Endodermal cell (in vitro differentiated cells): ENCODE measurements around the gene C20orf96. TPM values are rescaled to one million over a fixed set of nuclear protein-coding genes. Genes with fewer than 3 reads are reported as not detected.

ENCODE experiments used
- DNase-seq: peaks from one replicate; pipeline ENCODE4 v3.0.0-alpha.2; 2017
- H3K27ac ChIP-seq: 2 replicates; pipeline ENCODE4 v1.5.1; 2013; ENCODE audit warnings: mild to moderate bottlenecking, low read depth, low read length, moderate library complexity
- H3K27me3 ChIP-seq: 2 replicates; pipeline ENCODE4 v1.6.1; 2013; ENCODE audit warnings: mild to moderate bottlenecking, low read length, moderate library complexity; ENCODE audit not compliant: insufficient read depth, control insufficient read depth, poor library complexity, severe bottlenecking
- H3K36me3 ChIP-seq: 2 replicates; pipeline ENCODE4 v1.7.0; 2013; ENCODE audit warnings: mild to moderate bottlenecking, low read length, moderate library complexity; ENCODE audit not compliant: control insufficient read depth, insufficient read depth
- H3K4me1 ChIP-seq: one replicate; pipeline ENCODE4 v1.7.0; 2013; ENCODE audit warnings: low read length; ENCODE audit not compliant: control insufficient read depth, insufficient read depth
- H3K4me3 ChIP-seq: 2 replicates; pipeline ENCODE4 v1.5.1; 2013; ENCODE audit warnings: mild to moderate bottlenecking, low read length, moderate library complexity
- H3K9ac ChIP-seq: 2 replicates; pipeline ENCODE4 v1.6.1; 2013; ENCODE audit warnings: mild to moderate bottlenecking, low read length, moderate library complexity; ENCODE audit not compliant: poor library complexity, severe bottlenecking; ENCODE audit errors: extremely low read depth
- H3K9me3 ChIP-seq: 2 replicates; pipeline ENCODE4 v1.6.1; 2013; ENCODE audit warnings: mild to moderate bottlenecking, low read length, moderate library complexity; ENCODE audit not compliant: control insufficient read depth
- H3K27ac Mint-ChIP-seq: 2 replicates; pipeline ENCODE4 v1.8.0; 2020; ENCODE audit warnings: mixed read lengths
- H3K27me3 Mint-ChIP-seq: 2 replicates; pipeline ENCODE4 v1.8.0; 2021; ENCODE audit warnings: mild to moderate bottlenecking, mixed read lengths; ENCODE audit not compliant: insufficient read depth
- H3K36me3 Mint-ChIP-seq: 2 replicates; pipeline ENCODE4 v1.8.0; 2020; ENCODE audit warnings: low read depth, mixed read lengths
- H3K4me1 Mint-ChIP-seq: 2 replicates; pipeline ENCODE4 v1.8.0; 2020; ENCODE audit warnings: mixed read lengths
- H3K4me3 Mint-ChIP-seq: 2 replicates; pipeline ENCODE4 v1.8.0; 2020; ENCODE audit warnings: mild to moderate bottlenecking, moderate library complexity, mixed read lengths
- H3K9me3 Mint-ChIP-seq: 2 replicates; pipeline ENCODE4 v1.8.0; 2020; ENCODE audit warnings: mild to moderate bottlenecking, mixed read lengths
- WGBS, 2 experiments: methylation state at CpG; one replicate each; pipeline versions ENCODE4 v1.1.5 to v1.1.7; 2013; ENCODE audit warnings: missing lambda C conversion rate in 2 of 2, mixed read lengths in 1 of 2; ENCODE audit not compliant: insufficient coverage in 1 of 2, insufficient read length in 1 of 2; 5-methylcytosine and 5-hydroxymethylcytosine counted together
- total RNA-seq, 2 donors: library from RNA; stranded (reverse); fragmentation: NEBNext Ultra II Directional in 1 of 2; extraction: Animal tissue kit (Norgen Biotek cat#: 25700) in 1 of 2; gene quantifications; 2 replicates in 1 of 2; 3 replicates in 1 of 2; pipeline ENCODE4 v1.2.1, GENCODE V29; 2021
- TF ChIP-seq, protein P1 (sequence below): fragments of 200-600 bp; sonication (generic); conservative IDR thresholded peaks from 2 replicates; pipeline ENCODE4 v1.5.0; 2021; ENCODE audit warnings: antibody characterized with exemption, mild to moderate bottlenecking

Gene C20orf96
- total RNA-seq, 2 donors from 2014 or later = 21.8 to 29.4 TPM

DNA sequence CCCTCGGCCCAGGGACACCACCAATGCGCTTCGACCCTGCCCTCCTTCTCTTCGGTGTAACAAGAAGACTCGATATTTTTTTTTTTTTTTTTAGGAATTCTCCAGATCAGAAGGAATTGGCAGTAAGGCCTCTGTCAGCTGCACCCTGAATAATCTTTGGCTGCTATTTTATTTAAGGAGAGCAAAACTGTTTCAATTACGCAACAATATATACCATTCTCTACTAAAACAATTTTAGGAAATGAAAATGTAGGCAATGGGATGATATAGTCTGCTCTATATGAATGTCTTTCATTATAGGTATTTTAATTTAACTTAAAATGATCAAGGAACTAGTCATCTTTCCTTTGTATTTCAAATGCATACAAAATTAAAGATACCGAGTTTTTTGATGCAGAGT is 20.1 kb upstream of the C20orf96 start:
- Histone ChIP-seq H3K36me3 (no peaks in the 10 kb centered on the region), H3K9me3 (no peaks in the 10 kb centered on the region), H3K4me1 (no peaks in the 10 kb centered on the region), H3K9ac (no peak overlapping the region), H3K27ac (peak overlapping the region; percentile 36), H3K27me3 (no peaks in the 10 kb centered on the region), H3K4me3 (peak overlapping the region; percentile 86)
- peaks cover 11% of the 10 kb centered on the region for H3K4me1 Mint-ChIP-seq
- DNase-seq = no peak
- no peaks in the 10 kb centered on the region for H3K9me3 Mint-ChIP-seq
- TF ChIP-seq, protein P1, sequence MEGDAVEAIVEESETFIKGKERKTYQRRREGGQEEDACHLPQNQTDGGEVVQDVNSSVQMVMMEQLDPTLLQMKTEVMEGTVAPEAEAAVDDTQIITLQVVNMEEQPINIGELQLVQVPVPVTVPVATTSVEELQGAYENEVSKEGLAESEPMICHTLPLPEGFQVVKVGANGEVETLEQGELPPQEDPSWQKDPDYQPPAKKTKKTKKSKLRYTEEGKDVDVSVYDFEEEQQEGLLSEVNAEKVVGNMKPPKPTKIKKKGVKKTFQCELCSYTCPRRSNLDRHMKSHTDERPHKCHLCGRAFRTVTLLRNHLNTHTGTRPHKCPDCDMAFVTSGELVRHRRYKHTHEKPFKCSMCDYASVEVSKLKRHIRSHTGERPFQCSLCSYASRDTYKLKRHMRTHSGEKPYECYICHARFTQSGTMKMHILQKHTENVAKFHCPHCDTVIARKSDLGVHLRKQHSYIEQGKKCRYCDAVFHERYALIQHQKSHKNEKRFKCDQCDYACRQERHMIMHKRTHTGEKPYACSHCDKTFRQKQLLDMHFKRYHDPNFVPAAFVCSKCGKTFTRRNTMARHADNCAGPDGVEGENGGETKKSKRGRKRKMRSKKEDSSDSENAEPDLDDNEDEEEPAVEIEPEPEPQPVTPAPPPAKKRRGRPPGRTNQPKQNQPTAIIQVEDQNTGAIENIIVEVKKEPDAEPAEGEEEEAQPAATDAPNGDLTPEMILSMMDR = no peak
- H3K36me3 Mint-ChIP-seq = no peaks in the 10 kb centered on the region
- WGBS, 2 experiments = 0 to 7% methylated on average over 5 to 6 of the region's 7 CpGs
- peak overlapping the region; percentile 92 for H3K27ac Mint-ChIP-seq
- H3K4me3 Mint-ChIP-seq = peak overlapping the region; percentile 66
- peaks cover 2% of the 10 kb centered on the region for H3K27me3 Mint-ChIP-seq

DNA sequence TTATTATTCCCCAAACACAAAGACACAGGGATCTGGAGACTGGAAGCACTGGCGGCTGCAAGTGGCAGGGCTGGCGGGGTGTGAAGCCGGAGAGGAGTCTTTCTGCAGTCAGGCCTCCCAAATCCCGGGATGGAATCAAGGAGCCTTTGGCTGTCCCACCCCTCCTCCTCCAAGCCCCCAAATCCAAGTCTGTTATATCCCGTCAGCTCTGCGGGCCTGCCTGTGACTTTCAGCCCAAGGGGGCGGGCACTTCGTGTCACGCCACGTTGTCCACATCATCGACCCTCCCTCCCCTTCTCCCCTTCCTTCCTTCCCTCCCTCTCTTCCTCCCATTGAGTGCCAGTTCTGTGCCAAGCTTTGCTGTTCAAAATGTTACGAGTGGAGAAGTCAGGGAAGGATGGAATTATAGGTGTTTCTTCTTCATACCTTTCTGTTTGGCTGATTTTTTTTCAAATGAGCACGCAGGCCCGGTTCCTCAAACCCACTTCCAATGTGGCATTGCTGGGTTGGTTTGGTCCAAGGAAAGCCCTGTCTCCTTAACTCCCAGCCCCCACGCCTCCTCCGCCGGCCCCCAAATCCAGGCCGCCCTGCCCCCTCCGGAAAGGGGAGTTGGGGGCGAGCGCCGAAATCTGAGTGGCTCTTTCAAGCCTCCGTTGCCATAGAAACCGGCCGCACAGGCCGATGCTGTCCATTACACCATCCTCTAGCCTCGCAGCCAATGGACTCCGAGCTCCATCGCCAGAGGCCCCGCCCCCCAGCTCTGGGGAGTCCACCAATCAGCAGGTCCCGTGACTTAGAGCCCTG is 19.5 kb upstream of the C20orf96 start:
- H3K4me1 ChIP-seq = no peaks in the 10 kb centered on the region
- Mint-ChIP-seq H3K4me3 (peak overlapping the region; percentile 66), H3K9me3 (no peaks in the 10 kb centered on the region), H3K4me1 (peaks cover 11% of the 10 kb centered on the region), H3K27me3 (peaks cover 5% of the 10 kb centered on the region), H3K36me3 (no peaks in the 10 kb centered on the region), H3K27ac (peak overlapping the region; percentile 92)
- H3K9ac ChIP-seq = peak overlapping the region; percentile 96
- 3 to 6% methylated on average over 13 to 30 of the region's 31 CpGs for WGBS, 2 experiments
- peak overlapping the region; percentile 100 for H3K27ac ChIP-seq
- H3K27me3 ChIP-seq = no peaks in the 10 kb centered on the region
- peak; percentile 100 for DNase-seq
- H3K9me3 ChIP-seq = no peaks in the 10 kb centered on the region
- H3K36me3 ChIP-seq = no peaks in the 10 kb centered on the region
- H3K4me3 ChIP-seq = peak overlapping the region; percentile 86
- TF ChIP-seq, protein P1 = no peak

DNA sequence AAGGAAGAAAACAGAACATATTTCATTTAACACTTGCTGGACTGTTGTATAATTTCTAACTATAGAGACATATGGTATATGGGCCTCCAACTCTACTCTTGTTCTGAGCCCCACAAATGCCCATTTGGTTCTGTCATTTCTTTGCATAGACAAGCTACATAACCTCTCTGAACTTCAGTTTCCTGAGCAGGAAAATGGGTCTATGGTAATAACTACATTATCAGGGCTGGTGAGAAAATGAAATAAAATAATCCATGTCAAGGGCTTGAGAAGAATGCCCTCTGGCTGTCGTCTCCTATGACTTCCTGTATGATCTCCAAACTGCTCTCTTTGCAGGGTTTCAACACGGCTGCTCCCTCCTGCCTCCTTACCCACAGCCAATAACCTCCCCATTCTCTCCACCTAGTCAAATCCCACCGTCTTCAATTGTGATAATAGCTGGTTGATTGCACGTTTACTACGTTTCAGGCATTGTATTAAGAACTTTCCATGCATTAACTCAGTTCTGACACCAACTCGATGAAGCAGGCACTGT is 18.8 kb upstream of the C20orf96 start:
- peak overlapping the region; percentile 100 for H3K27ac ChIP-seq
- TF ChIP-seq, protein P1 = no peak
- Mint-ChIP-seq H3K4me3 (peak overlapping the region; percentile 66), H3K36me3 (peaks cover 1% of the 10 kb centered on the region), H3K27me3 (peaks cover 7% of the 10 kb centered on the region), H3K9me3 (no peaks in the 10 kb centered on the region), H3K4me1 (peaks cover 11% of the 10 kb centered on the region), H3K27ac (peak overlapping the region; percentile 92)
- H3K27me3 ChIP-seq = no peaks in the 10 kb centered on the region
- no peaks in the 10 kb centered on the region for H3K9me3 ChIP-seq
- 0 to 6% methylated on average over 2 to 5 of the region's 6 CpGs for WGBS, 2 experiments
- H3K4me3 ChIP-seq = peak overlapping the region; percentile 86
- H3K9ac ChIP-seq = peak overlapping the region; percentile 96
- DNase-seq = no peak
- H3K4me1 ChIP-seq = no peaks in the 10 kb centered on the region
- H3K36me3 ChIP-seq = no peaks in the 10 kb centered on the region
